MCF 10A (cell line): ENCODE results near the gene SLFNL1. TPM values are rescaled to one million over a fixed set of nuclear protein-coding genes. Genes with fewer than 3 reads are reported as not detected.

ENCODE experiments used
- BruUV-seq: library from RNA; stranded (reverse); fragments of 400-500 nt; replicated peaks from 2 replicates; lab custom pipeline; 2021; lab: Mats Ljungman, UMichigan
- CTCF ChIA-PET: fragments of 300-600 bp; sonication (Branson Sonifier 250); formaldehyde crosslinking; extraction: SDS; loops from one replicate; lab custom pipeline; 2021; ENCODE audit warnings: antibody characterized with exemption, inconsistent platforms; lab: Yijun Ruan, JAX
- POLR2A ChIA-PET: fragments of 300-600, 350-650 bp; sonication (Branson Sonifier 250); formaldehyde crosslinking; extraction: SDS; loops from one replicate; lab custom pipeline; 2020; ENCODE audit warnings: antibody characterized with exemption, inconsistent platforms; lab: Yijun Ruan, JAX
- DNase-seq: peaks from one replicate; pipeline ENCODE4 v3.0.0-alpha.2; 2018; ENCODE audit not compliant: unreplicated experiment
- H3K27ac Mint-ChIP-seq: one replicate; pipeline ENCODE4 v1.8.0; 2022; ENCODE audit warnings: mild to moderate bottlenecking, low read depth, mixed read lengths; ENCODE audit not compliant: unreplicated experiment
- H3K27me3 Mint-ChIP-seq: one replicate; pipeline ENCODE4 v1.8.0; 2022; ENCODE audit warnings: mixed read lengths; ENCODE audit not compliant: insufficient read depth, unreplicated experiment
- H3K36me3 Mint-ChIP-seq: one replicate; pipeline ENCODE4 v1.8.0; 2022; ENCODE audit warnings: mild to moderate bottlenecking, moderate library complexity, mixed read lengths; ENCODE audit not compliant: insufficient read depth, unreplicated experiment
- H3K4me1 Mint-ChIP-seq: one replicate; pipeline ENCODE4 v1.8.0; 2022; ENCODE audit warnings: mixed read lengths; ENCODE audit not compliant: insufficient read depth, unreplicated experiment
- H3K4me3 Mint-ChIP-seq: one replicate; pipeline ENCODE4 v1.8.0; 2022; ENCODE audit warnings: mild to moderate bottlenecking, moderate library complexity, mixed read lengths; ENCODE audit not compliant: unreplicated experiment
- H3K9me3 Mint-ChIP-seq: one replicate; pipeline ENCODE4 v1.8.0; 2022; ENCODE audit warnings: mixed read lengths; ENCODE audit not compliant: unreplicated experiment
- intact Hi-C: fragments of 100-400 bp; cut with micrococcal nuclease; formaldehyde crosslinking; loops from 2 replicates; pipeline ENCODE4 v1.14.1; 2022
- total RNA-seq: library from RNA; stranded (reverse); gene quantifications from 2 replicates; pipeline ENCODE4 v1.2.3, GENCODE V29; 2022
- TF ChIP-seq, protein P1 (sequence below): fragments of 200-600 bp; IDR thresholded peaks from one replicate; pipeline ENCODE4 v1.8.0; 2022; ENCODE audit warnings: antibody characterized with exemption, mild to moderate bottlenecking; ENCODE audit not compliant: unreplicated experiment

The SLFNL1 gene
- total RNA-seq, 1 experiment from 2014 or later, result 0.28 TPM

DNA sequence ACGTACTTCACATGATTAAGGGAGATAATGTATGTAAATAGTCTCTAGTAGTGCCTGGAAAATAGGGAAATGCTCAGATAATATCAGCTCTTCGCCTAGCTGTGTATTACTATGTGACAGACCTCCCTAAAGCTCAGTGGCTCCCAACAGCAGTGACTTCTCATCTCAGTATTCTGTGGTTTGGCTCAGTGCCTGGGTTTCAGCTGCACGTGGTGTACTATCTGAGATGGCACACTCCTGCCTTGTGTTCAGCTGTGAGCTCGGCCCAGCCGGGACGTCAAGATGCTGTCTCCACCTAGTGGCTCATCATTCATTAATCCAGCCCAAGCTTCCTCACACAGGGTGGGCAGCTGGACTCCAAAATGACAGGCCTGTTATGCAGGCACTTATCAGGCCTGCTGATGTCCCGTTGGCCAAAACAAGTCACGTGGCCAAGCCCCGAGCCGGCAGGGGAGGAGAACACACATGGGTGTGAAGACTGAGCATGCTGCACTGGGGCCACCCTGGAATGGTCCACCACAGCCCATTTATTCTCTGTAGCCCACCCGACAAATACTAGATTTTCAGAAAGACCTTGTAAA lies 17.8 kb downstream of the SLFNL1 start:
- POLR2A ChIA-PET, result interaction anchor here (0.6 to 4.6 kb wide), 16 partner anchors 9 to 1471 kb away, joined by 3 to 33 read pairs (median 4); partner anchors contain the start of genes CITED4 and CTPS1
- TF ChIP-seq, protein P1, sequence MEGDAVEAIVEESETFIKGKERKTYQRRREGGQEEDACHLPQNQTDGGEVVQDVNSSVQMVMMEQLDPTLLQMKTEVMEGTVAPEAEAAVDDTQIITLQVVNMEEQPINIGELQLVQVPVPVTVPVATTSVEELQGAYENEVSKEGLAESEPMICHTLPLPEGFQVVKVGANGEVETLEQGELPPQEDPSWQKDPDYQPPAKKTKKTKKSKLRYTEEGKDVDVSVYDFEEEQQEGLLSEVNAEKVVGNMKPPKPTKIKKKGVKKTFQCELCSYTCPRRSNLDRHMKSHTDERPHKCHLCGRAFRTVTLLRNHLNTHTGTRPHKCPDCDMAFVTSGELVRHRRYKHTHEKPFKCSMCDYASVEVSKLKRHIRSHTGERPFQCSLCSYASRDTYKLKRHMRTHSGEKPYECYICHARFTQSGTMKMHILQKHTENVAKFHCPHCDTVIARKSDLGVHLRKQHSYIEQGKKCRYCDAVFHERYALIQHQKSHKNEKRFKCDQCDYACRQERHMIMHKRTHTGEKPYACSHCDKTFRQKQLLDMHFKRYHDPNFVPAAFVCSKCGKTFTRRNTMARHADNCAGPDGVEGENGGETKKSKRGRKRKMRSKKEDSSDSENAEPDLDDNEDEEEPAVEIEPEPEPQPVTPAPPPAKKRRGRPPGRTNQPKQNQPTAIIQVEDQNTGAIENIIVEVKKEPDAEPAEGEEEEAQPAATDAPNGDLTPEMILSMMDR, result peak; percentile 47
- H3K27me3 Mint-ChIP-seq, result no peaks in the 10 kb centered on the region
- H3K36me3 Mint-ChIP-seq, result peaks cover 85% of the 10 kb centered on the region
- intact Hi-C loops, result loop anchor here (1.0 kb wide), 1 partner anchor 155 kb away; no protein-coding TSS in a partner anchor
- no peak overlapping the region for H3K27ac Mint-ChIP-seq
- no TSS peak for BruUV-seq
- no peaks in the 10 kb centered on the region for H3K9me3 Mint-ChIP-seq
- H3K4me1 Mint-ChIP-seq, result peaks cover 32% of the 10 kb centered on the region
- CTCF ChIA-PET, result interaction anchor here (0.6 to 2.5 kb wide), 22 partner anchors 8 to 1792 kb away, joined by 3 to 15 read pairs (median 4); no protein-coding TSS in a partner anchor
- peak; percentile 98 for DNase-seq
- no peak overlapping the region for H3K4me3 Mint-ChIP-seq

GRCh38 chr1:41003127-41003639 lies 18.3 kb downstream of the SLFNL1 start:
- no peak for DNase-seq
- H3K9me3 Mint-ChIP-seq, result no peaks in the 10 kb centered on the region
- POLR2A ChIA-PET, result interaction anchor here (0.6 to 4.6 kb wide), 16 partner anchors 8 to 1472 kb away, joined by 3 to 33 read pairs (median 4); partner anchors contain the start of genes CITED4, CTPS1 and SLFNL1
- no peaks in the 10 kb centered on the region for H3K27me3 Mint-ChIP-seq
- H3K4me1 Mint-ChIP-seq, result peaks cover 33% of the 10 kb centered on the region
- no peak overlapping the region for H3K27ac Mint-ChIP-seq
- CTCF ChIA-PET, result interaction anchor here (0.6 to 2.5 kb wide), 21 partner anchors 8 to 1792 kb away, joined by 3 to 15 read pairs (median 4); no protein-coding TSS in a partner anchor
- intact Hi-C loops, result loop anchor here (1.0 kb wide), 1 partner anchor 155 kb away; no protein-coding TSS in a partner anchor
- TF ChIP-seq, protein P1, result no peak
- no peak overlapping the region for H3K4me3 Mint-ChIP-seq
- BruUV-seq, result no TSS peak
- H3K36me3 Mint-ChIP-seq, result peaks cover 82% of the 10 kb centered on the region

DNA sequence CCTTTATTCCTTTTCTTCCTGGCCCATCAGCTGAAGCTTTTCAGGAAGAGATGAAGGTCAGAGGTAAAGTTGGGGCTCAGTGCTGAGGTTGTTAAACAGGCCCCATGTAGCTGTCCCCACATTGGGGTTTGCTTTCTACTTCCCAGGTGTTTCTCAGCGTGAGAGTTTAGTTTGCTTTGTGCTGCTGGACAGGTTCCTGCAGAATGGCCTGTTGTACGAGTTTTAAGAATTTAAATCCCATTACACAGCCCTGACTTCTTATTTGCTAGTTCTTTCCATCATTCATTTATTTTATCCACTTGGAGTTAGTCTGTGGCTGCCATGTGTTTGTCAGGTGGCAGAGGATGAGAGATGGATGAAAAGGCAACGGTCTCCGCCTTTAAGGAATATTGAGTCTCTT lies 22.9 kb downstream of the SLFNL1 start:
- Mint-ChIP-seq H3K4me3 (no peak overlapping the region), H3K27me3 (no peaks in the 10 kb centered on the region), H3K9me3 (no peaks in the 10 kb centered on the region), H3K36me3 (peaks cover 91% of the 10 kb centered on the region), H3K4me1 (peaks cover 16% of the 10 kb centered on the region), H3K27ac (no peak overlapping the region)
- BruUV-seq, result no TSS peak
- TF ChIP-seq, protein P1, result no peak
- ChIA-PET CTCF (no interaction called here), POLR2A (no interaction called here)
- intact Hi-C loops, result no loop called here
- no peak for DNase-seq

GRCh38 chr1:40997096-40997495 lies 24.4 kb downstream of the SLFNL1 start:
- peaks cover 92% of the 10 kb centered on the region for H3K36me3 Mint-ChIP-seq
- H3K27me3 Mint-ChIP-seq, result no peaks in the 10 kb centered on the region
- H3K9me3 Mint-ChIP-seq, result no peaks in the 10 kb centered on the region
- ChIA-PET CTCF (interaction anchor here (1.2 kb wide), 1 partner anchor 44 kb away, joined by 5 read pairs; no protein-coding TSS in a partner anchor), POLR2A (interaction anchor here (0.9 to 1.0 kb wide), 2 partner anchors 10 kb away, joined by 3 read pairs; no protein-coding TSS in a partner anchor)
- H3K4me3 Mint-ChIP-seq, result no peak overlapping the region
- intact Hi-C loops, result no loop called here
- DNase-seq, result no peak
- TF ChIP-seq, protein P1, result no peak
- peaks cover 5% of the 10 kb centered on the region for H3K4me1 Mint-ChIP-seq
- no TSS peak for BruUV-seq
- H3K27ac Mint-ChIP-seq, result no peak overlapping the region
